Omental fat pad (tissue), 4 donors: ENCODE data around the gene NFAT5. TPM values are rescaled to one million over a fixed set of nuclear protein-coding genes. Genes with fewer than 3 reads are reported as not detected.

Experiments used
- ATAC-seq: fragments of 150-250 bp; one replicate; pipeline ENCODE4 v1.9.1; 2016; ENCODE audit warnings: mild to moderate bottlenecking, moderate library complexity; ENCODE audit not compliant: low FRiP score
- DNase-seq: peaks from one replicate; pipeline ENCODE4 v3.0.0-alpha.2; 2019; ENCODE audit warnings: low spot score
- CTCF ChIP-seq, 3 donors: fragments of 450-650 bp; IDR thresholded peaks; one replicate each; pipeline ENCODE4 v1.5.1; 2016 to 2017; ENCODE audit warnings: antibody characterized with exemption in 3 of 3, mild to moderate bottlenecking in 3 of 3, moderate library complexity in 2 of 3
- total RNA-seq, 4 donors: library from RNA; depleted of rRNA; stranded (reverse); fragments of >200 nt; gene quantifications; one replicate each; pipeline ENCODE4 v1.1.0, GENCODE V29; 2016

NFAT5 gene
- total RNA-seq, 4 donors from 2014 or later, result 43.5 to 59.3 (median 50.8) TPM

GRCh38 chr16:69698404-69698803 is 132.6 kb downstream of the NFAT5 start:
- DNase-seq (no peak), ATAC-seq (no peak)
- no peak for TF ChIP-seq CTCF (IDR thresholded peaks at IDR 0.05)

GRCh38 chr16:69699915-69700314 is 134.1 kb downstream of the NFAT5 start:
- ATAC-seq, result no peak
- no peak for TF ChIP-seq CTCF (IDR thresholded peaks at IDR 0.05)
- DNase-seq, result no peak

GRCh38 chr16:69701452-69701851 is 135.7 kb downstream of the NFAT5 start:
- DNase-seq, result no peak
- no peak for ATAC-seq
- TF ChIP-seq CTCF (IDR thresholded peaks at IDR 0.05), result no peak

- no peak for DNase-seq
- no peak for ATAC-seq
- no peak for TF ChIP-seq CTCF (IDR thresholded peaks at IDR 0.05)
Measured at GRCh38 chr16:69701866-69702265, 136.1 kb downstream of the NFAT5 start.

- peak; percentile 88 for ATAC-seq
- no peak for TF ChIP-seq CTCF (IDR thresholded peaks at IDR 0.05)
- no peak for DNase-seq
Measured at GRCh38 chr16:69703638-69704037, 137.9 kb downstream of the NFAT5 start.

- no peak for TF ChIP-seq CTCF (IDR thresholded peaks at IDR 0.05)
- DNase-seq (no peak), ATAC-seq (no peak)
Measured at GRCh38 chr16:69706256-69706974, 140.6 kb downstream of the NFAT5 start.

GRCh38 chr16:69706975-69707340 is 141.2 kb downstream of the NFAT5 start:
- DNase-seq (no peak), ATAC-seq (no peak)
- TF ChIP-seq CTCF (IDR thresholded peaks at IDR 0.05), result no peak
